Stimulated activated CD4-positive, alpha-beta T cell treated with anti-CD3 and anti-CD28 coated beads, TNF-alpha, amount 100 ng/mL, for 48 hours (primary cell): ENCODE results near the gene RASGRF1.

Experiments
- DNase-seq, 3 donors: peaks; one replicate each; pipeline ENCODE4 v3.0.0-alpha.2; 2020; ENCODE audit warnings: low read depth in 3 of 3

Gene RASGRF1

DNA sequence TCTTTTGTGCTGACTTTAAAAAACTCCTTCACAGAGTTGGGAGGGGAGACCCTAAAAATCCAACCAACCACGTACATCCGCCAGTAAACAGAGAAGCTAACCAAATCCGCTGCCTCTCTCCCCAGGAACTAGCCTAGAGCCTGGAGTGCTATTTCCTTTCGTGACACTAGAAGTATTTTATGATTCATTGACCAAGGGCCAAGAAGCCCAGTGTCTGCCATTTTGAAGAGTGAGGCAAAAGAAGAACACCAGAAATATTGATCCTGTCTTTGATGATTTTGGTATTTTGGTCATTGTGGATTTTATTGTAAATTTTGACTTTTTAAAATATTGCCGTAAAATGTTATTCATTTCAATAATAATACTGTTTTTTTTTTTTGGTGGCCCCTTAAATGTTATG lies 135.2 kb downstream of the RASGRF1 start:
- no peak for DNase-seq

DNA sequence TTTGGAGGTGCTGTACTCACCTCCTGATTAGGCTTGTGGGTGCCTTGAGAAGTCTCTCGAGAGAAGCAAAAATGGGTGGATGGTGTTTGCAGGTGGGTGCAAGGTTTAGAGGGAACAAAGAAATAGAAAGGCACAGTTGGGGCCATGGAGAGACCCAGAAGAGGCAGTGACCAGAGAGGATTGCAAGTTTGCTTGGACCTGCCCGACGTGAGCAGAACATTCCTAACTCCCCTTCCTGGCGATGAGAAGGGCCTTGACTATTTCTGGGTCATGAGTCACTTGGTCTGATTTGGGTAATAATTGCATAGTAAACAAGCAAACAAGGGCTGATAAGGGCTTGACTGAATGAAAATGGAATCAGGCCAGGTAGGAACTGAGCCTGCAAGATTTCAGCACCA lies 138.7 kb downstream of the RASGRF1 start:
- DNase-seq, result no peak

DNA sequence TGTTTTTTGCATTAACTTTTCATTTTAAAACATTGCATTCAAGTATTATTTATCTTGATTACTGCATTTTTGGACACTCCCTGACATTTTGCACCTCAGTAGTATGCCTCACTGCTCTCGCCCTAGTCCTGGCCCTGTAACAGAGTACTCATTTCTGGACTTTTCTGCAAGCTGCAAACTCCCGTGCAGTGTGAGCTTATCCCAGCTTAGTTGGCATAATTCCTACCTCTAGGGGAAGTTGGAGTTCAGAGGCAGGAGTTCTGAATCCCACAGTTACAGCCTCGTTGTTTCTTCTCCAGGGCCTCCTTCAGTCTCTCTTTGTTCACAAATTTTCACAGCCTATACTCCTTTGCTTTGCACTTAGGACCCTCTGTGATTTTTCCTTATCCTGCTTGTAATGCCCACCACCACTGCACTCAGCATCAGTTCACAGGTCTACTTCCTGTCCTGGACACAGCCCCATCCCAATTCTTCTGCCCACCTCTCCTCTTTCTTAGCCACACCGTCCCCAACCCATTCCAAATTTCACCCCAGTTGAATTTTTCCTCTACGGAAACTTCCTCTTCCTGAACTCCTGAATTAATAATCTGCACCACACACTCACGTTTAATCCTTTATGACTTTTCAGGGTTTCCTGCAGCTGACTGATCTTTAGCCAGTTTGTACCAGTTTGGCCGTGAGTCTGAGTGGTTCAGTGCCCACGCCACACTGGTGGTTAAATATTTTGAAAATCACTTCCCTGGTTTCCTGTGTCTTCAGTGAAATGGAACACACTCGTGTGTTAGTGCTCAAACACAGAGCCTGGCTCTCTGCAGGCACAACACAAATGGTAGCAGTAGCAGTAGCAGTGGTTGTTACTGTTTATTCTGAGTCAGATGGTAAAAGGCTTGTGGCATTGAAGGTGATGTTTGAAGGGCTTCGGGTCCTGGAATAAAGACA lies 139.4 kb downstream of the RASGRF1 start:
- no peak for DNase-seq

DNA sequence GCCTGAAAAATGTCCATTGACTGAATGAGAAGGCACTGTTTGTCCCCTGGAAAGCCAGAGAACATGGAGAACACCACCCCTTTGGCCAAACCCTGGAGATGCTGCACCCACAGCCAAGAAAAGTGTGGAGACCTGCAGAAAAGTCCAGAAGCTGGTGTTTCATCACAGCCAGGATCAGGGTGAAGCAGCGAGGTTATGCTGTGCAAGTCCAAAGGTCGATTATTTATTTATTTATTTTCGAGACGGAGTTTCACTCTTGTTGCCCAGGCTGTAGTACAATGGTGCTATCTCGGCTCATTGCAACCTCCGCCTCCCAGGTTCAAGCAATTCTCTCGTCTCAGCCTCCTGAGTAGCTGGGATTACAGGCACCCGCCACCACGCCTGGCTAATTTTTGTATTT lies 140.2 kb downstream of the RASGRF1 start:
- no peak for DNase-seq

DNA sequence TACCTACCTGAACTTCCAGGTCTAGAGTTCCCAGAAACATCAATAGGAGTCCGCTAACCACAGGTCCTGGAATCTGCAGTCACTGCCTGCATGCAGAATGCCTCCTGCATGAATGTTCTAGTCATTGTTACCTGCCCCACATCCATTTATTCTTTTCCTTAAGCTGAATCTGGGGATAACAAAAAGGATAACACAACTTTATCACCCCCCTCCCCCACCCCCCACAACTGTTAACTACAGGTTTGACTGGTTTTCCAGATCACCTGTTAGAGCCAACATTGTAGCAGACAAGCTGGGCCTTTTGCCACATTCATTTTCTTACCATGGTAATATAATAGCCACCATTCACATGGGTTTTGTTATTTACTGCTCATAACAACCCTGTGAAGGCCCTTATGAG lies 141.1 kb downstream of the RASGRF1 start:
- no peak for DNase-seq

DNA sequence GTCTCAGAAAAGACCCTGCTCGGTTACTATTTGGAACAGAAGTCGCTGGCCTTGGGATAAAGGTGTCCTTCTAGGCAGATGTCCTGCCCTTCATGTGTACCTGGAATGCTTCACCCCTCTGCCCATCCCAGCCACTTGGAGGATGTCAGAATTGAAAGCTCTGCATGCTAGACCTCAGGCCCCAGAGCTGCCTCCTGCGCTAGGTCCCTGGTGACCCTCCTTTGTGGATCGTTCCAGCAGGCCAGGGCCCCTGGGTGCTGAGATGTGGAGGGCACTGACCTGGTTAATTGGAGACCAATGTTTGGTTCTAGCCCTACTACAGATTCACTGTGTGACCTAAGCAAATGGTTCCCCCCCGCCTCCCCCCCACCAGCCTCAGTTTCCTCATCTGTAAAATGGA lies 143.1 kb downstream of the RASGRF1 start:
- no peak for DNase-seq

DNA sequence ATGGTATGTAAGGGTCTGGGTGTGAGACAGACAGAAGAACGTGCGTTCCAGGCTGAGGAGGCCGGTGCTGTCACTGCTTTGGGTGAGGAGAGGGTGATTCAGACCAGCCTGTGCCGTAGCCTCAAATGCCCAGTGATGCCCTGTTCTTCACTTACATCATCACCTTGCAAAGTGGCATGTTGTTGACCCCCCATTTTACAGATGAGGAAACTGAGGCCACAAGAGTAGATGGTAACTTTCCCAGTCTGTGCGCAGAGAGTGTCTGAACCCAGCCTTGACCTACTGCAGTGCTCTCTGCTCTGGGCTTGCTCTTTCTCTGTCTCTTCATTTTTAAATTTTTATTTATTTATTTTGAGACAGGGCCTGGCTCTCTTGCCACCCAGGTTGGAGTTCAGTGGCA lies 144.1 kb downstream of the RASGRF1 start:
- no peak for DNase-seq

DNA sequence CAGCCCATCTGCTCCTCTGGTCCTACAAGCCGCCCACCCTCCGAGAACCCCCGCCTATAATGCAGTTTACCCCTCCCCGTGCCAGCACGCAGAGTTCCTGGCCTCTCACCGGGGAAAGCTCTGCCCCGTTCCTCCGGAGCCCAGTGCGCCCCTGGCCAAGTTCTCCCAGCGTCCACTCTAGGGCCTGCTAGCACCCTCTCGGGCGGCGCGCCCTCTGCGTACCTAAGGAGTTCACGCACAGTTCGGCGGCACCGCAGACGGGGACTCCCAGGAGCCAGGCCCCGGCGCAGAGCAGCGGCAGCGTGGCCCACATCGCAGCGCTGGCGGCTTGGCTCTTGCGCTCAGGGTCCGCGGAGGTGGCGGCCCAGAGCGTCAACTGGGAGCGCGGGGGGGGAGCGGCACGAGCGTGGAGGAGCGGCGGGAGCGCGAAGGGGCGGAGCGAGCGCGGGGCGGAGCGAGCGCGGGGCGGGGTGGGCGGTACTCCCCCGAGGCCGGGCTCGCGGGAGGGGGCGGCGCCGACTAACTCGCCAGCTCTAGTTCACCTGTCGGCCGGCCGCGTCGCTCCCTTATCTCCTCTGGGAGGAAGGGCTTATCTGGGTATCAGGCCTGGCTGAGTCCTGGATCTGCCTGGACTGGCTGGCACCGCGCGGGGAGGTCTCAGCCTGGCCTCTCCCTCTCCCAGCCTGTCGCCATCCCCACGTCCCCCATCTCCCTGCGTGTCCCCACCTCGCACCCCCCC lies 145.7 kb downstream of the RASGRF1 start, which contains the start of gene CTSH:
Gene CTSH, minus strand, starts transcription at position 378 of the 739 bp plus-strand sequence. Its CDS starts 65 bp downstream, at position 313.
- peak; percentile 25 to 61 (median 32) for DNase-seq

DNA sequence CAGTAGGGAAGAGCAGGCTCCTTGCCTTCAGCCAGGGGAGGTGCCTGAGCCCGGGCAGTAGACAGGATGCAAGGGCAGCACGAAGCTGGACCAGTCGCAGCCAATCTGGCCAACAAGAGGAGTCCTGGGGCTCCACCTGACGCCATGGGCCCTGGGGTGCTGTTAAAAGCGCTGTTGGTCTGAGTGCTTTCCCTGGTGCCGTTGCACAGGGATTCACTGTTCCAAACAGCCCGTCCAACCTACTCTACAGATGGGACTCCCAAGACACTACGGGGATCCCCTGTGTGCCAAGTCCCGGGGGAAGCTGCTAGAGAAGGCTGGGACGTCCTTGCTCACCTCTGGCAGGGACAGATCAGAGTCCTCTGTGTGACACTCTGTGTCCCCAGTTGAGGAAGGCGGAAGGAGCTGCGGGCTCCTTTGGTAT lies 146.4 kb downstream of the RASGRF1 start:
- DNase-seq, result no peak

DNA sequence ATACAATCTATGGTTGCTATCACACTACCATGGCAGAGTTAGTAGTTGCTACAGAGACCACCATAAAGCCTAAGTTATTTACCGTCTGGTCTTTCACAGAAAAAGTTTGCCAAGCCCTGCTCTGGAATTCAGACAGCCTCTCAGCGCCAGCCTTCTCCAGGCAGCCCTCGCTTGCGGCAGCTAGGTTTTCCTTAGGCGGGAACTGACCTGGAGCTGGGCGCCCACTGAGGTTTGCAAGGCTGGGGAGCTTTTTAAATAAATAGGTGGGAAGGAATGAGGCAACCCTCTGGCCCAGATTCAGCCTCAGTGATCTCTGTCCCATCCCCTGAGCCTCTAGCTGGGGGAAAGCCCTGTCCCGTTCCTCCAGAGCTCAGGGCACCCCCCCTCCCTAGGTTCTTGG lies 146.9 kb downstream of the RASGRF1 start:
- DNase-seq, result no peak

DNA sequence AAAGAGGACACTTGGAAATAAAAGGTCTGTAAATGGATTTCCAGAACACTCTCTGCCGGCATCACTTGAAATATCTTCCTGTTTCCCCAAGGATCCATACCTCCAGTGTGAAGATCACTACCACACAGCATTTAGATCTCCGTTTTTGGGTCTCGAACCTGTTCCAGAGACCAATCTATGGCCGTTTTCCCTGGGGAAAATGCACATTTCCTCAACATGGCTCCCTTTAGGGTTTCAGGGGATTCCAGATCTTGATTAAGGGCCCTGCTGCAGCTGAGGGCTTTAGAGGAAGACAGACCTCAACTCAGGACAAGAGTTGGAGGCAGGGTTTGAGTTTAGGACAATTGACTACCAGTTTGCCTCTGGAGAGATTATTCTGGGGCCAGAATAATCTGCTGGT lies 147.8 kb downstream of the RASGRF1 start:
- no peak for DNase-seq

DNA sequence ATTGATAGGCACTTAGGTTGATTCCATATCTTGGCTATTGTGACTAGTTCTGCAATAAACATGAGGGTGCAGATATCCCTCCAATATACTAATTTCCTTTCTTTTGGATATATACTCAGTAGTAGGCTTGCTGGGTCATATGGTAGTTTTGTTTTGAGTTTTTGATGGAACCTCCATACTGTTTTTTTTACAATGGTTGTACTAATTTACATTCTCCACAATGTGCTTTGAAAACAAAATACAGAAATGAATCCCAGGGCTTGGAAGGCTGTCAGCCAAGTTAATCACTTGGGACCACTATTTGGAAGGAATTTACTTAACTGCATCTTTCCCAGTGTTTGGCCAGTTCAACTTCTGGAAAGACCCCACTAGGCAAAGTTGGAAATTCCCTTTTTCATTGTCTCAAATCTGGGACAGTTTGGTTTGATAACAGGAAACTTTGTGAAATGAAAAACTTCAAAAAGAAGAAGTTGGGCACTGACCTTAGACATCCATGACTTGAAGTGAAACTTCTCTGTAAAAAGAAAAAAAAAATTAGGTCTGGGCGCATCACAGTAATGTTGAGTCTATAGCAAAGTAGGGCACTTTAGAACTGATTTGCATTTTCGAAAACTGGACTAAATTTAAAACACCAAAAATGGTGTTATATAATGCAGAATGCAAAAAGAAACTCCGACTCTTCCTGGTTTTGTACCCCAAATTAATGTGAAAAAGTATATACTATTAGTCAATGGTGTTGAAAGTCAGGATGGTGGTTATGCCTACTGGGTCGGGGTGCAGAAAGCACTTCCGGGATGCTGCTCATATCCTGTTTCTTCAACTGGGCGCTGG lies 151.7 kb downstream of the RASGRF1 start:
- no peak for DNase-seq

DNA sequence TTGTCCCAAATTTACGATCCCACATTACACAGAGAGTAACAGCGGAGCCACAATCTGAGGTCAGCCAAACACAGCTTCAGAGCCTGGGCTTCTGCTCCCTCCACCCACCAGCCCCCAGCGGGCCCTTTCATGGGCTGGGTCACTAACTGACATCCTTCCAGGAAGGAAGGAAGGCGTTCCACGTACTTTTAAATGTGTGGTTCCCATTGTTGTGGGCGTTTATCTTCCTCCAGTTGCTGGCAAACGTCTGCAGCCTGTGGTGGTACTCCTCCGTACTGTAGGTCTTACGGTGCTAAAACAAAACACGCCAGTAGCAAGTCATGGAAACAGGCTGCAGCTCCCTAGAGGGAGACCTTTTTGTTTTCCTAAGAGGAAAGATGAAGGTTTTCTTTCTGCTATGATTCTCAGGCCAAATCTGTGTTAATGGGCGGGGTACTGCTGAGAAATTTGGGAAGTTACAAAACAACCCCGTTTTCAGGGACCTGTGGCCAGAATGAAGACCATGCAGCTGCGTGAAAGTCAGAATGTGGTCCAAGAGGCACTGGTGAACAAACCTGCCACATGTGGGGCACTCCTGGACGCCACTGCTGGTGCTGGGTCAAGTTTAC lies 153.3 kb downstream of the RASGRF1 start:
- no peak for DNase-seq

DNA sequence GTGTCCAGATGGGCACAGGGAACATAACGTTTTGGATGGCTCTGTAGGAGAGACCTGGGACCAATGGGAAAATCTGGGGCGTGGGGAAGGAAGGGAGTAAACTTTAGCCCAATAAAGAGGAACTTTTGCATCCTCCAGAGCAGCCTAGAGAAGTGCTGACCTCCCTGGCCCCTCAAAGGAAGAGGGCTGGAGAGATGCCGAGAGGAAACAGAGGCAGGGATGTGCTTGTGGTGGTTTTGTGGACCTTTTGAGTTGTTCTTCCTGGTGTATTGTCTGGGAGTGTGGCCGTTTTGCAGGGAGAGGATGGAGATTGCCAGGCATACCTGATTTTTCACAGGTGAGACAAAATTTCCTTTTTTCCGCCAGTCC lies 155.9 kb downstream of the RASGRF1 start:
- DNase-seq, result no peak

DNA sequence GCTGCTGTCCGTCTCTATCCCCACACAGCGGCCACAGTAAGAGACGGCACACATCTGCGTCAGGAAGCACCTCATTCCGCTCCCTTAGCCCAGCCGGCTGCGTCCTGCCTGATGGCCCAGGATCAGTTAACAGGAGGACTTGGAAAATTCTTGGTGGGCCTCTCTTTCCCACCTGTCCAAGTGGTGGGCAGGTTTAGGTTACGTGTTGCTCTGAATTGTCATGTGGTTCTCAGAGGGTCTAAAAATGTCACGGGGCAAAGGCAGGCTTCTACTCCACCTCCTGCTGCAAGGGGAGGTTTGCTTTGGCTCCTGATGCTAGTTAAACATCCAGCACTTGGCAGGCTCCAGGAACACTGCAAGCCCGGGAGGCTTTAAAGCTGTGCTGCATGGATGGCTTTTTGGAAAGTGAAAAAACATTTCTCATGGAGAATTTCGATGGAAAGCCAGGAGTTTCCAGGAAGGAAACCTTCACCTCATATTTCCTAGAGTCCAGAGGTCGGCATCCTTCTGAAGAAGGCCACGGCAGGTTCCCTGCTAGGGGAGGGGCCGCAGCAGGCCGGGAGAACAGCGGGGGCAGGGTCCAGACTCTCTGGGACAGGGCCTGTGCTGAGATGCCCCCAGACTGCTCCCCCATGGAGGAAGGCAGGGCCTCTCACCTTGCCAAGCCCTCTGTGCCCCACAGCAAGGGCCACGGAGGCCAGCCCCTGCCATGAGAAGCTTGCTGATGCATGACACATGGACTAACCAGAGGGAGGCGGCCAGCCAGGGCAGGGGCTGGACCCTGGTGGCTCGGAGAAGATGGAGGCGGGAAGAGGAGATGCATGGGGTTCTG lies 156.5 kb downstream of the RASGRF1 start:
- DNase-seq, result no peak

DNA sequence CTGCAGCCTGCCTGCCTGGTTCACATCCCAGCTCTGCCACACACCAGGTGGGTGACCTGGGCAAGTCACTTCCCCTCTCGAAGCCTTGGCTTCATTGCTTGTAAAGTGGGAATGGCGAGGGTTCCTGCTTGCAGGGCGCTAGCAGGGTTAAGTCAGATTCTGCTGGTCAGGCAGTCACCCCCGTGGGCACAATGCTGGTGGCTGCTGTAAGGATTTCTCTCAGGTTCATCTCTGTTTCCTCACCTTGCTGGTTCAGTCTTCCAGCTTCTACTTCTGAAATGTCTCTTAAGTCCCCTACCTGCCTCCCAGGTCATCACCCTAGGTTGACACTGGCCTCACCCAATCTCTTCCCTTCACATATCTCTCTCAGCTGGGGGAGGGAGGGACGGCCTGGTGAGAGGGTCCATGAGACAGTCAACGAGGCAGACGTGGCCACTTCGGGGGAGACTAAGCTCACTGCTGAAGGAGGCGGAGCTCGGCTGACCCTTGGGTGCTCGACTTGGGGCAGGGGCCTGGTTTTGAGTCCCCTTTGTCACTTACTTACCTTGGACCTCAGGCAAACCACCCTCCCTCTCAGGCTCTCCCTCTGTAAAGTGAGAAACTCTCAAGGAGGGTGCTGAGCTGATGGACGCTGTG lies 157.3 kb downstream of the RASGRF1 start:
- no peak for DNase-seq

DNA sequence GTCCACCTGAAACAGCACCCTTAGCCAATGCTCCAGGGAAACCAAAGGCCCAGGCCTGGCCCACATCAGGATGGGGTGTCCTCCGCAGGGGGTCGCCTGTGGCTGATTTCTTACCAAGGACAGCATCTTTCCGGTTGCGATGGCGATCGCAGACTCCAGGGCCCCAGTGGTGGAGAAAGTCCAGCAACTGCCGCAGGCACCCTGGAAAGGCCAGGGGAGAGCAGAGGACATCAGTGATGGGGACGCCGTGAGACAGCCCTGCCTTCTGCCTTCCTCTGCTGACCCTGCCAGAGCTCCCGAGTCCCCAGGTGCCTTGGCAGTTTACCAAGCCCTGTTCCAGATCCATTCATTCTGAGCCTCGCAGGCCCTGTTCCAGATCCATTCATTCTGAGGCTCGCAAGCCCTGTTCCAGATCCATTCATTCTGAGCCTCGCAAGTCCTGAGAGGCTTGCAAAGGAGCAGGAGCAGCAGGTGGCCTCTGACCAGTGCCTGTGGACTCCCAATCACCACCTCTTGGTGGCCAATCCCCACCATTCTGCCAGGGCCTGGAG lies 158.2 kb downstream of the RASGRF1 start:
- DNase-seq, result no peak

DNA sequence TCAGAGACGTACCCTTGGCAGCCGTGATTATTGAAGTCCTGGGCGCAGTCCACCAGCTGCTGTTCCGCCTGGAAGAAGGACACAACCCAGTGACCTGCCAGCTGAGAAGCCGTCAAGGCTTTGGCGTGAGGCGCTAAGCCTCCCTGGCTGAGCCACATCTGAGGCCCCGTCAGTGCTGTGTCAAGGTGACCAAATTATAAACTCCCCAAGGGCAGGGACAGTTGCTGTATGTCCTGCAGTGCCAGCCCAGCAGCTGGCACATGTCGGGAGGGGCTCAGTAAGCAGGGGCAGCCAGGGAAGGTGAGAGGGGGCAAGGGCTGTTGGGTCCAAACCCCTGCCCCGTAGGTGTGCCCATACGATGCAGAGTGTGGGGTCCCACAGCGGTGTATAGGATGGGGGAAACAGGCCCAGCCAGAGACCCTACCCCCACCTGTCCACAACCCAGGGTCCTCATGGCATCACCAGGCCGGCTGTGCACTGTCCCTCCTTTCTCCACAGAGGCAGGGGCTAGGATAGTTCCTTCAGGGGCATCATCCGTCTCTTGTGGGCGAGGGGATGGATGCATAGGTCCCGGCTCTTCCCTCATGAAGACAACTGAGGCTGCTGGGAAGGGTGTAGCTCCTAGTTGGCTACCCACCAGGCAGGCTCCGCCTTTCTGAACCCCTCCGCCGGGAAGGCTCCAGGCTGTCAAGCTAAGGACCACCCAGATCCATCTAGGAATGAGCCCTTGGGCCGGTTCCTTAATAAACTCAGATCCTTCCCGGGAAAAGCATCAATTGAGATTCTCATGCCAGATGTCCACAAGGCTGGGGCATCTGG lies 158.9 kb downstream of the RASGRF1 start:
- DNase-seq, result no peak
